HG02840 (cell line): ENCODE measurements around the gene PSMC3.

Source experiments
- ATAC-seq: cut with Tn5 transposase; IDR thresholded peaks from one replicate; pipeline ENCODE4 v1.9.1; 2021; ENCODE audit warnings: mild to moderate bottlenecking, moderate library complexity, moderate number of reproducible peaks; ENCODE audit not compliant: unreplicated experiment, low FRiP score

PSMC3 gene

GRCh38 chr11:47443817-47444216, 17.6 kb upstream of the PSMC3 start:
- no peak for ATAC-seq

- ATAC-seq: no peak
Observed at GRCh38 chr11:47443028-47443700, 16.9 kb upstream of the PSMC3 start.

GRCh38 chr11:47442514-47442913, 16.3 kb upstream of the PSMC3 start:
- no peak for ATAC-seq

- ATAC-seq: no peak
Observed at GRCh38 chr11:47441421-47441820, 15.2 kb upstream of the PSMC3 start.

GRCh38 chr11:47440054-47440476, 13.8 kb upstream of the PSMC3 start:
- no peak for ATAC-seq

- ATAC-seq: no peak
Observed at GRCh38 chr11:47438721-47439120, 12.5 kb upstream of the PSMC3 start.

GRCh38 chr11:47437746-47438418, 11.6 kb upstream of the PSMC3 start:
- no peak for ATAC-seq

- ATAC-seq: no peak
Observed at GRCh38 chr11:47437218-47437745, 11.0 kb upstream of the PSMC3 start.

- ATAC-seq: no peak
Observed at GRCh38 chr11:47436726-47437125, 10.5 kb upstream of the PSMC3 start.

- ATAC-seq: no peak
Observed at GRCh38 chr11:47435687-47436086, 9.4 kb upstream of the PSMC3 start.

- no peak for ATAC-seq
Observed at GRCh38 chr11:47434011-47434786, 8.0 kb upstream of the PSMC3 start.

- no peak for ATAC-seq
Observed at GRCh38 chr11:47433157-47433556, 6.9 kb upstream of the PSMC3 start.

GRCh38 chr11:47431356-47432083, 5.3 kb upstream of the PSMC3 start:
- ATAC-seq: no peak

GRCh38 chr11:47430524-47430923, 4.3 kb upstream of the PSMC3 start:
- ATAC-seq: no peak

GRCh38 chr11:47425611-47426010, 628 bp downstream of the PSMC3 start:
- no peak for ATAC-seq

GRCh38 chr11:47418454-47419259, 7.6 kb downstream of the PSMC3 start:
- ATAC-seq: no peak

- ATAC-seq: no peak
Observed at GRCh38 chr11:47417712-47418111, 8.5 kb downstream of the PSMC3 start.

- no peak for ATAC-seq
Observed at GRCh38 chr11:47415949-47416472, 10.2 kb downstream of the PSMC3 start.

GRCh38 chr11:47415091-47415854, 11.0 kb downstream of the PSMC3 start:
- no peak for ATAC-seq
